Hematopoietic multipotent progenitor cell treated with erythropoietin and hydrocortisone succinate and interleukin-3 and kit ligand, for 8 days (in vitro differentiated cells): ENCODE data around the gene GPC6.
A peak's percentile ranks its signal among the peaks of the same experiment; 100 is the strongest.
"Not testable (repeated sequence)": the region's sequence is repeated elsewhere in the genome, so short reads cannot be mapped to it uniquely, and the experiment has no call there.

Experiments
- DNase-seq: peaks from one replicate; pipeline ENCODE4 v3.0.0-alpha.2; 2015

The GPC6 gene

DNA sequence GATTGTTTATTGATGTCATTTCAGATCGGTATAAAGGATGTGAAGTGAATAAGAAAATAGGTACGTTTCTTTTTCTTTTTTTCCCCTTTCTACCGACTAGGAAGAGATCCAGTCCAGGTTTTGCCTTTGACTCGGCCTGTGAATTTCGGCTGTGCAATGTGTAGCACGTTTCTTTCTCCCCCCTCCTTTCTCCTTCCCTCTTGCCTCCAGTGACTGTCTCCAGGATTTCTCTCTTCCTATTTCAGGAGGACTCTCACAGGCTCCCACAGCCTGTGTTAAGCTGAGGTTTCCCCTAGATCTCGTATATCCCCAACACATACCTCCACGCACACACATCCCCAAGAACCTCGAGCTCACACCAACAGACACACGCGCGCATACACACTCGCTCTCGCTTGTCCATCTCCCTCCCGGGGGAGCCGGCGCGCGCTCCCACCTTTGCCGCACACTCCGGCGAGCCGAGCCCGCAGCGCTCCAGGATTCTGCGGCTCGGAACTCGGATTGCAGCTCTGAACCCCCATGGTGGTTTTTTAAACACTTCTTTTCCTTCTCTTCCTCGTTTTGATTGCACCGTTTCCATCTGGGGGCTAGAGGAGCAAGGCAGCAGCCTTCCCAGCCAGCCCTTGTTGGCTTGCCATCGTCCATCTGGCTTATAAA is at the start of gene GPC6:
GPC6 (plus strand) TSS at position 185 of the 657 bp plus-strand sequence.
- no peak for DNase-seq

DNA sequence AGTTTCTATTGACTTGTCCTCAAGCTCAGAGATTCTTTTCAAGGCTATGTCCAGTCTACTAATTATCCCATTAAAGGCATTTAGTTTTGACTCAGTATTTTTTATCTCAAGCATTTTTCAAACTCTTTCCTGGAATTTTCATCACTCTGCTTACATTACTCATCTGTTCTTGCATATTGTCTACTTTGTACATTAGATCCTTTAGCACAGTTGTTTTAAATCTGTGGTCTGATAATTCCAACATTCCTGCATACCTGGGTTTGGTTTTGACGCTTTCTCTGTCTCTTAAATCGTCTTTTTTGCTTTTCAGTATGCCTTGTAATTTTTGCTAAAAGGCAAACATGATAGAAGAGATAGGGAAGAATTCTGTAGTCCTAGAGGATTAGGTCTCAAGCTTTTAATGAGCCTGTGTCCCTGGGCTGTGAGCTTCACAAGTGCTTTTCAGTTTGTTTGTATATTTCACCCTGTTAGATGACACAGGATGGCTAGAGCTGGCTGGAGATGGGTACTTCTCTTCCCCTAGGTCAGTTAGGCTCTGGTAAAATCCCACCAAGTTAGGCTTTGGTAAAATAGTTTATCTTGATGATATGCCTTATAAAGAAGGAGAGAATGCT is 46.1 kb upstream of the GPC6 start:
- DNase-seq, result no peak

DNA sequence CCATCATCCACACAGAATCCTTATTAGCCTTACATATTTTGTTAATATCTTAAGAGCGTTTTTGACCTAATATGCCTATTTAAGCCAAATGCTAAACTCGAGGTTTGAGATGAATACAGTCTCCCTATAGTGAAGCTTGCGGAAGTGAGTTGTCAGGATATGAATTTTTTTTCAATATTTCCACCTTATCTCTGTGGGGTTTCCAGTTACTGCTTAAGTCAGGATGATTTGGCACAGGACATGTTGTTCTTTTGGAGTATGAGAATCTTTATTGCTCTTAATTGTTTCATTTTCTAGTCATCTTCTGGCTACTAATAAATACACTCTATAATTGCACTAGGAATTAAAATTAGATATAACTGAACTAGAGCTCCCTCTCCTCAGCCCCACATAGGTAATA is 44.2 kb upstream of the GPC6 start:
- DNase-seq, result no peak

DNA sequence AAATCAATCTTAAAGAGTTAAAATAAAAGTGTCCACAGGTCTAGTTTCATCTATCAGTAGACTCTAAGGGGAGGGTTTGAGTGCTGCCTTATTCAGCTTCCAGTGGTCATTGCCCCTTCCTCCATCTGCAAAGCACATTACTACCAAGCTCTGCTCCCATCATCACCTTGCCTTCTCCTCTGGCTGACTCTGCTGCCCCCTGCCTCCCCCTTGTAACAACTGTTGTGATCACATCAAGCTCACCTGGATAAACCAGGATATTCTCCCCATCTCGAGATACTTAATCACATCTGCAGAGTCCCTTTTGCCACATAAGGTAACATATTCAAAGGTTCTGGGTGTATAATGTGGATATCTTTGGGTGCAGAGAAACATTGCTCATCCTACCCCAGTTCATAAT is 43.3 kb upstream of the GPC6 start:
- no peak for DNase-seq

DNA sequence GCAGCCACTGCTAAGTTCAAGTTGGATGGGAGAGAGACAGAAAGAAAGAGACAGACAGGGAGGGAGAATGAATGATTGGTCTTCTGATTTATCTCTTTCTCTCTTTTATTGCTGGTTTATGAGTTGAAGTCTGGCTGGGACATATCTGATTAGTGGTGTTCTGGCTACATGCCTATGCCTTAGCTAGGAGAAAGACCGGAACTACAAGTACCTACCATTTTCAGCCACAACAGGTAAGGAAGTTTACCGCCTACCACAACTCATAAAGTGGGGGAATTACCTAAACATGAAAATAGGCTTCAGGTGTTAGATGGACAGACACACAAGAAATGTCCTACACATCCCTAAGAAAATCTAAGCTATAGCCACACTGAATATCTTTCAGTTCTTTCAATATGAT is 36.6 kb upstream of the GPC6 start:
- no peak for DNase-seq

DNA sequence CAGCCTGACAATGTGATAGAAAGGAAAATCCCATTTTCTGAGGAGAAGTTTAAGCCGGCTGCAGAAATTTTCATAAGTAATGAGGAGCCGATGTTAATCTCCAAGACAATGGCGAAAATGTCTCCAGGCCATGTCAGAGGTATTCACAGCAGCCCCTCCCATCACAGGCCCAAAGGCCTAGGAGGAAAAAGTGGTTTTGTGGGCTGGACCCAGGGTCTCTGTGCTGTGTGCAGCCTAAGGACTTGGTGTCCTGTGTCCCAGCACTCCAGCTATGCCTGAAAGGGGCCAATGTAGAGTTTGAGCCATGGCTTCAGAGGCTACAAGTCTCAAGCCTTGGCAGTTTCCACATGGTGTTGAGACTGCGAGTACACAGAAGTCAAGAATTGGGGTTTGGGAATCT is 32.9 kb upstream of the GPC6 start:
- no peak for DNase-seq

DNA sequence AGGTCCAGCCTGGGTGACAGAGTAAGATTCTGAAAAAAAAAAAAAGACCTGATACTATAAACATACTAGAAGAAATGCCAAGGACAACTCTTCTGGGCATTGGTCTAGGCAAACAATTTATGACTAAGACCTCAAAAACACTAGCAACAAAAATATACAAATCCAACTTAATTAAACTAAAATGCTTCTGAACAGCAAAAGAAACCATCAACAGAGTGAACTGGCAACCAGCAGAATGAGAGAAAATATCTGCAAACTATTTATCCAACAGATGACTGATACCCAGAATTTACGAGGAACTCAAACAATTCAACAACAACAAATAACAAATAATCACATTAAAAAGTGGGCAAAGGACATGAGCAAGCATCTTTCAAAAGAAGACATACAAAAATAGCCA is 26.8 kb upstream of the GPC6 start:
- DNase-seq, result no peak

DNA sequence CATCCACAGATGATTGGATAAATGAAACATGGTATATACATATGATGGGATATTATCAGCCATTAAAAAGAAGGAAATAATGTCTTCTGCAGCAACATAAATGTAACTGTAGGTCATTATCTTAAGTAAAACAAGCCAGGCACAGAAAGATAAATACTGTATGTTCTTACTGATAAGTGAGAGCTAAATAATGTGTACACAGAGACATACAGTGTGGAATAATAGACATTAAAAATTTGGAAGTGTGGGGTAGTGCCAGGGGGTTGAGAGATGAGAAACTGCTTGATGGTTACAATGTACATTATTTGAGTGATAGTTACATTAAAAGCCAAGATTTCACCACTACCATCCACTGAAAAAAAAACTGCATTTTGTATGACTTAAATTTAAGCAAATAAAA is 26.0 kb upstream of the GPC6 start:
- DNase-seq, result no peak

DNA sequence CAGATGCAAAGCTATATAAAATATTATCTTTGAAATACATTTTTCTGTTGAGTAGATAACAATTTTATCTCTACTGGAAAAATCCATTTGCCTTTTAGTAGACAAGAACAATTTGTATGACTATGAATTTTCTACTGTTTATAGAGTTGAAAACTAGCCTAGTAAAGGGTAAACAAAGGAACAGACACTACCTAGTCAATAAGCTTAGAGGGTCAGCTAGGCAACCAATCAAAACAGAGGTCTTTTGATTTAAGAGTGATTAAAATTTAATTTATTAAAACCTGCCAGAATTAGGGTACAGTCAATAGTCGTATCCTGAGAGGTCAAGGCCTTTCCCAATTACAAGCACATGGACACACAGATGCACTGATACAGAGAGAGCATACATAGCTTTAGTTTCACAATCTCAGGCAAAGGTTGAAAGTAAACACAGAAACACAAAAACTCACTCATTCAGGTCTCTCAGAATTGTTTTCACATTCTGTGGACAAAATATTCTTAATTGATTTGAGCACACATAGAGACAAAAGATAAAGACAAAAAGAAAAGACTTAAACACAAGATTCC is 24.5 kb upstream of the GPC6 start:
- DNase-seq, result no peak

DNA sequence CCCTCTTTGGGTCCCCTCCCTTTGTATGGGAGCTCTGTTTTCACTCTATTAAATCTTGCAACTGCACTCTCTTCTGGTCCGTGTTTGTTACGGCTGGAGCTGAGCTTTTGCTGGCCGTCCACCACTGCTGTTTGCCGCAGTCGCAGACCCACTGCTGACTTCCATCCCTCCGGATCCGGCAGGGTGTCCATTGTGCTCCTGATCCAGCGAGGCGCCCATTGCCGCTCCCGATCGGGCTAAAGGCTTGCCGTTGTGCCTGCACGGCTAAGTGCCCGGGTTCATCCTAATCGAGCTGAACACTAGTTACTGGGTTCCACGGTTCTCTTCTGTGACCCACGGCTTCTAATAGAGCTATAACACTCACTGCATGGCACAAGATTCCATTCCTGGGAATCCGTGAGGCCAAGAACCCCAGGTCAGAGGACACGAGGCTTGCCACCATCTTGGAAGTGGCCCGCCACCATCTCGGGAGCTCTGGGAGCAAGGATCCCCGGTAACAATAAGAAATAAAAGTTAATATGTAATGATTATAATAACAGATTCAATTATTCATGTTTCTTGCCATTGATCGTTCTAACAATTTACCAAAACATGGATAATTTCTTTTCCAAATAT is 19.7 kb upstream of the GPC6 start:
- DNase-seq, result not testable (repeated sequence)

DNA sequence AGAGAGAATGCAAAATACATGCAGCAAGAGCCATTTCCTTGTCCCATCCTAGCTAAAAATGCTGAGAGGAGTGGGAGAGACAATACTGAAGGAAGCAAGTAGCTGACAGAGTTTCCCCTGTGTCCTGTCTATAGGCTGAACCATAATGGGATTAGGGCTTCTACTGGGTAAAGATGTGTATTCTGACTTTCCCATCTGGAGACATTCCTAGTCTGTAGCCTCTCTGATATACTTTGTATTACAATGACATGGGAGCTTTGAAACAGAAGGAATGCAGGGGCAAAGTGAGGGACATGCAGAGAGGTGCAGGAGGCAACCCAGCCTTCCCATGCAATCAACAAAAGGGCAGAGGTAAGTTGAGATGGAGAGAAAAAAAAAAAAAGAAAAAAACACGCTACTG is 10.5 kb upstream of the GPC6 start:
- DNase-seq, result no peak

DNA sequence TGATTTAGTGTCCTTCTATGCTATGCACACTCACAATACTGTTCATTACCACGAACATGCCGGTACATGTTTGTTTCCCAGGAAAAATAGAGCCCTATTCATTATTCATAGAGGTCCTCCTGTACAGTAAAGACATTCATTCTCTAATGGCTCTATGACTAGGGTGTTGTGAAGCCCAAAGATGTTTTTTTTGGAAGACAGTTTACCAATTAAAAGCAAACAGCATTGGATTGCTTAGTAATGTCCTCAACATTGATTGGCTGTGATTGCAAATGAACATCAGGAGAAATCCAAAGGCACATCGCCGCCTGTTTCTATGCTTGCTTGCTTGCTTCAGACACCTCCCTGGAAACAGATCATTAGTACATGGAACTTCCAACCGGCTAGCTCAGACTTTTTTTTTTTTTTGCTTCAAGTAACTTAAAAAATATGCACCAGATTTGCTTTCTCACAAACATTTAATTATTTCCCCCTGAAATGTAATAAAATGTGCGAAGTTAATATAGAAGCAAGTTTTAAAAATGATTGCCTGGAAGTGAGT is 8.8 kb upstream of the GPC6 start:
- no peak for DNase-seq

DNA sequence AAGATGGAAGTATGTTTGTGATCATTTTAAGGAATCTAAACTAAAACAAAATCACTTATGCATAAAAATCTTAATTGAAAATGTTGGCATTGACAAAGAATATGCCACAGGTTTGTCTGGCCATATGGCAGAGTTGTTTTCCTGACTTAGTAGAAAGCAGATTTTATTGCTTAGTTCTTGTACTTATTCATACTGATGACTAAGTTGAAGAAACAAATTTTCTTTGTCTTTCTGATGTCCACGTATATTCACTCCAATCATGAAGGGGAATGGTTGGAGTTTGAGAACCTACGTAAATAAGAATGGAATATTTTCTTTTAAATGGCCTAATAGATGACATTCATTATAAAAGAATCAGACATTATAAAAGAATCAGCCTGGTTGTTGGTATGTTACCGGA is 8.0 kb upstream of the GPC6 start:
- DNase-seq, result no peak

DNA sequence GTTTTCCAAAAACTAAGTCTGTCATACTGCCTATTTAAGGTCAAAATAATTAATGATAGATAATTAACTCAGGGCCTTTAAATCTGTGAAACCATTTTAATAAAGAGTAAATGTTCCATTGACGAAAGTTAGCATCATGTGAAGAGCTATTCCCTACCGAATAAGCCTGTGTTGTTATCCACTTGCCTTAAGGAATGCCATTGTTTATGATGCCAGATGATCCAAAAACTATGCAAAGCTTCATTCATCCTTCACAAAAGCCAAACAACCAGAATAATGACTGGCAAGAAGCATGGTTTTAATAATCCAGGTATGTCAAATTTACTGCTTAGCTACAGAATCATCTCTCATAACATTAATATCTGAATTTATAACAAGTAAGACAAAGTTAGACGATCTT is 6.5 kb upstream of the GPC6 start:
- DNase-seq, result no peak

DNA sequence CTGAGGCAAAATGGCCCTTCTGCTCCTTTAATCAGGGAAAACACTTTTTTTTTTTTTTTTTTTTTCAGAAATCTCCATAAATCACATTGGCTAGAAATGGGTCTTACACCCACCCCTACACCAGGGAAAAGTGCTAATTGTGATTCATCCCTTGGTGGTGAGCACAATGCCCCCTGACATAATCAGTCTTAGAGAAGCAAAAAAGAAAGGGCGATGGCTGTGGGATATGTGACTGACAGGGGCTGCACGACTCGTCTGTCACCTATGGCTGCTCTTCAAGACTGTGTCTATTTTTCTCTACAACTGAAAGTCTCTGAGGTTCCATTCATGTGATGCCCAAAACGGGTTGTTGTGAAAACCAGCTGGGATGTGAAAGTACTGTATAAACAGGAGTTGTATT is 3.6 kb upstream of the GPC6 start:
- no peak for DNase-seq

DNA sequence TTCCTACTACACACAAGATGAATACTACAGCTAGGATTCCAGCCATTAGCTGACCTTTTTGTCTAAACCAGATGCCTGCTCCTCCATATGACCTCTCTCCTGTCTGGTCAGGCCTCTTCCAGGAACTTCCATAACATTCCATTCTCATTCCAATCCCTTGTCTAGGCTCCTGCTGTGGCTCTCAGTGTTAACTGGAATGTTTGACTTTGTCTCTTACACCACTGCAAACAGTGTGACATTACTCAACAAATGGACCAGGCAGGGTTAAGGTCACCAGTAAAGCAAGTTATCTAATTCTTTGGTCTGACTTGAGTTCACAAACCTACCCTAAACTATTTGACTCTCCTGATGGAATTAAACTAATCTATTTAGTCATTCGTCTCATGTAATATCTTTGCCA is 2.1 kb upstream of the GPC6 start:
- no peak for DNase-seq

DNA sequence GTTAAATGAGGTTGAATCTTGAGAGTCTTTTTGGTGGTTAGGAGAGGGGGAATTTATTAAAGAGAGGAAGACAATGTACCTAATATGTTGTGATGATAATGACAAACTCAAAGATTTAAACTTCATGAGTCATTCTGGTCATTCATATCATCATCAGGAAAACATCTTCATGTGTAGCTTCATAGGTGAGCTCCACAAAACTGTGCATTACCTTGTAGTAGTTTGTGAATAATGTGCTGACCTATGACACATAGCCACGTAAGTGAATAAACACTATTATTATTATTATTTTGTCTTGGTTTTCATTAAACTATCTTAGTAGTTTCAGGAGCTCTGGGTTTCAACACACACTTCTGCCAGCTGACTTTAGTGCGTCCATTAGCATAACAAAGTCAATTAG is 997 bp upstream of the GPC6 start:
- DNase-seq, result no peak

DNA sequence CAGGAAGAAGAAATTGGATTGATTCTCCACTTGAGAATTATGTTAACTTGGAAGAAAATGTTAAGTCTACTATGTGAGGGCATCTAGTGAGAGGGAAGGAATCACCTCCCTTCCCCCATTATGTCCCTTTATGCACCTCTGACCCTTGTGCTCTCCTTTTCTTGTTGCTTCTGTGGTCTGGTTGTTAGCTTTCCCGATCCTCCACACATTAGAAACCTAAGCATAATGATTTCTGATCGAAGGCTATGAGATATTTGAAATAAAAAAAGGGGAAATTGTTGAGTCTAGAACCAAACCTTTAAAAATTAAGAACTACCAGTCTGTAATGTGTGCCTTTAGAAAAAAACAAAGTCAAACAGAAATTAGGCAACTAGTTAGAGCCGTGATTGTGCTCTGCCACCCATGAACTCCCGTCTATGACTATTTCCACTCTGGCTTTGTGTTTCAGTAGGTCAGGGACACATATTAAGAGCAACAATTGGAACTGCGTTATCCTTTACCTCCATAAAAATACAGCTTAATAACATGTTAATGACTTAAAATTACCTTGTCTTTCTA is 463 bp upstream of the GPC6 start:
- DNase-seq, result no peak

DNA sequence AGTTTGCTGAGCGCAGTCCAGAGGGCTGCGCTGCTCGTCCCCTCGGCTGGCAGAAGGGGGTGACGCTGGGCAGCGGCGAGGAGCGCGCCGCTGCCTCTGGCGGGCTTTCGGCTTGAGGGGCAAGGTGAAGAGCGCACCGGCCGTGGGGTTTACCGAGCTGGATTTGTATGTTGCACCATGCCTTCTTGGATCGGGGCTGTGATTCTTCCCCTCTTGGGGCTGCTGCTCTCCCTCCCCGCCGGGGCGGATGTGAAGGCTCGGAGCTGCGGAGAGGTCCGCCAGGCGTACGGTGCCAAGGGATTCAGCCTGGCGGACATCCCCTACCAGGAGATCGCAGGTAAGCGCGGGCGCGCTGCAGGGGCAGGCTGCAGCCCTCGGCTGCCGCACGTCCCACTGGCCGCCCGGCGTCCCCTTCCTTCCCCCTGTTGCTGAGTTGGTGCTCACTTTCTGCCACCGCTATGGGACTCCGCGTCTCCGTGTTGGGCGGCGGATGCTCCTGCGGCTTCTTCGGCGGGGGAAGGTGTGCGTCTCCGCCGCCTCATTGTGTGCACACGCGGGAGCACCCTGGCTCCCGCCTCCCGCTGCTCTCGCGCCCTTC is 772 bp downstream of the GPC6 start:
- DNase-seq, result no peak

DNA sequence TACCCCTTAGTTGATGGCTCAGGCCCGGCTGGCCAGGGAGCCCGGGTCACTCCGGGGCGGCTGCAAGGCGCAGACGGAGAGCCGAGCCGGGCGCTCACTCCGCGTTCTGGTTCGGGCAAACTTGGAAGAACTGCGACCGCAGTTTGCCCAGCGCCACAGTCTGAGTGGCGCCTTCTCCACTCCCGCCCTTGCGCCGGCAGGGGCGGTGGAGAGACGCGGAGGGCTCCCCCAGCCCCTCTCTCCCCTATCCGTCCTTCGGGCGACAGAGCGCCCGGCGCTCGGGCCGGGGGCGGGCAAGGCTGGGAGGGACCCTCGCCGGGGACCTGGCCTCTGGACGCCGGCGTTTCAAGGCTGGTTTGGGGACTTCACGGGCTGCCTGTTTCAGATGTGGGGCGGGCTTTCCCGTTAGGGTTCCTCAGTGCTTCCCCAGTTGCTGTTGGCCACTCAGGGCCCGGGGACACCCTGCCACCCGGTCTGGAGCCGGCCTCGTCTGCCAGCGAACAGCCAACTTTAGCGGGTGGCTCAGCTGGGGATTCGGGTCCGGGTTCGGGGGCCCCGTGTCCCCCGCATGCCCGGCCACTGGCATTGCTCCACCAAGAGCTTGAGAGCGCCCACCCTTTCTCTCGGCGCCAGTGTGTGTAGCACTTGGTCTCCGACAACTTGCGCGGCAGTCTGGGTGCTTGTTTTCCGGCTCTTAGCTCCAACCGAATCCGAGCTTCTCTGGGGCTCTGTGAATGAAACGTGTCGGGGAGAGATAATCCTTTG is 1.5 kb downstream of the GPC6 start:
- DNase-seq, result peak; percentile 2

DNA sequence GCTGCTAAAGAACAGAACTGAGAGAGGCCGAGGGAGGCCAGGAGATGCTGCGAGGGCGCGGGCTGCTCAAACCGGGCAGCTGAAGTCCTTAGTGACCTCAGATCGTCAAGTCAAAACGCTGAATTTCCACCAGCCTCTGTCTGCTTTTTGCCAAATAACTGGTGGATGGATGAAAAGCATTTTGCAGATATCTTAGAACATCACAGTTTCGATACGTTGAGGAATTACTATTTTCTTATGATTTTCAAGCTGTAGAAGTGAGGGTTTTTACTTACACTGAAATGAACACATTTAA is 2.0 kb downstream of the GPC6 start:
- DNase-seq, result no peak

DNA sequence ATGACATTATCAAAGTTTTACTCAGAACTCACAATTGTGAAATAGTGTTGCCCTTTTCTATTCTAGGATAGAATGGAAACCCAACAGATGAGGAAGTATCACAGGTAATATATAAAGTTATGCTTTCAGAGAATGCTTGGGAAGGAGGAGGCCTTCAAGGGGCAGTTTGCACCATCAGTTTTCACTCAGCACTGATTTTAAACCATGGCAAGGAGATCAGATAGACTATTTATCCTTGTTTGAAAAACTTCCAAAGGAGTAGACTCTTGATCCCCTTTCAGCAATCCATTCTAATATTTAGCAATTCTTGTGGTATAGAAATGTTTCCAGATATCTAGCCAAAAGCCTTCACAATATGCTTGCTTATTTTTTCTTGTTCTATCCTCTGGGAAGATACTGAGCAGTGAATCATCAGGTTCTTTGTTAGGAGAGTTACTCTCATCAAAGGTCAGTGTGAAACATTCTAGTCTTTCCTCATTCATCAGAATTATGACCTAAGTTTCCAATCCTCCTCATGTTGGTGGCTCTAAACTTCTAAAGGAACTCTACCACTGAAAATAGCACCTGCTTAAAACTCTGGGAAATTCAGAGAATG is 3.8 kb downstream of the GPC6 start:
- no peak for DNase-seq
